ENCODE data around the gene HEATR5A.
"Not testable (repeated sequence)": the region's sequence is repeated elsewhere in the genome, so short reads cannot be mapped to it uniquely, and the experiment has no call there.

HEATR5A gene

GRCh38 chr14:31253746-31254471 is 166.4 kb downstream of the HEATR5A start:
- DNase-seq: no peak

- no peak for DNase-seq
Observed at GRCh38 chr14:31252865-31253264, 167.5 kb downstream of the HEATR5A start.

GRCh38 chr14:31251028-31251958 is 169.1 kb downstream of the HEATR5A start:
- DNase-seq: no peak

- no peak for DNase-seq
Observed at GRCh38 chr14:31244626-31245025, 175.7 kb downstream of the HEATR5A start.

DNA sequence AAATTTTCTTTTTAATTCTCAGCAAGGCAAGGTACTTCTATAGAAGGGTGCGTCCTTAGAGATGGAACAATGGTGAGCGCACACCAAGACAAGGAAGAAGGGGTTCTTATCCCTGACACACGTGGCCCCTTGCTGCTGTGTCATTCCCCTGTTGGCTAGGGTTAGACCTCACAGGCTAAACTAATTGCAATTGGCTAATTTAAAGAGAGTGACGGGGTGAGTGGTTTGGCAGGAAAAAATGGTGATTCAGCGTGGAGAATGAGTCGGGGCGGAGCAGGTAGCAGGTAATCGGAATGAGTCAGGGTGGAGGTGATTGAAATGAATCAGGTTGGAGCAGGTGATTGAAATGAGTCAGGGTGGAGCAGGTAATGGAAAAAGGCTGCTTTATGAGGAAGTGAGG is 176.5 kb downstream of the HEATR5A start:
- DNase-seq: no peak

DNA sequence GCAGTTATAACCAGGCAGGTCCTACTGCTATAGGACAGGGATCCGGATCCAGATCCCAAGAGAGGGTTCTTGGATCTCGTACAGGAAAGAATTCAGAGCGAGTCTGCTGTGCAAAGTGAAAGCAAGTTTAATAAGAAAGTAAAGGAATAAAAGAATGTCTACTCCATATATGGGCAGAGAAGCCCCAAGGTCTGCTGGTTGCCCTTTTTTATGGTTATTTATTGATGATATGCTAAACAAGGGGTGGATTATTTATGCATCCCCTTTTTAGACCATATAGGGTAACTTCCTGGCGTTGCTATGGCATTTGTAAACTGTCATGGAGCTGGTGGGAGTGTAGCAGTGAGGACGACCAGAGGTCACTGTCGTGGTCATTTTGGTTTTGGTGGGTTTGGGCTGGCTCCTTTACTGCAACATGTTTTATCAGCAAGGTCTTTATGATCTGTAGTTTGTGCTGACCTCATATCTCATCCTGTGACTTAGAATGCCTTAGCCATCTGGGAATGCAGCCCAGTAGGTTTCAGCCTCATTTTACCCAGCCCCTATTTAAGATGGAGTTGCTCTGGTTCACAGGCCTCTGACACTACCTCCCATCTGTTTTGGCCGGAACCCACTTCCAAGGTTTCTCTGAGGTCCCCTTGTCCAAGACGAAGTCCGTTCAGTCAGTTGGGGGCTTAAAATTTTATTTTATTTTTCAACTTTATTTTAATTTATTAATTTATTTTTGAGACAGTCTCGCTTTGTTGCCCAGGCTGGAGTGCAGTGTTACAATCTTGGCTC is 178.0 kb downstream of the HEATR5A start:
- DNase-seq: not testable (repeated sequence)

All from 8988T (cell line).